Kidney capillary endothelial cell (primary cell): ENCODE data around the gene MAP6D1.
A peak's percentile ranks its signal among the peaks of the same experiment; 100 is the strongest.

Experiments
- DNase-seq: peaks from one replicate; pipeline ENCODE4 v3.0.0-alpha.2; 2018; ENCODE audit warnings: low spot score

MAP6D1 gene

DNA sequence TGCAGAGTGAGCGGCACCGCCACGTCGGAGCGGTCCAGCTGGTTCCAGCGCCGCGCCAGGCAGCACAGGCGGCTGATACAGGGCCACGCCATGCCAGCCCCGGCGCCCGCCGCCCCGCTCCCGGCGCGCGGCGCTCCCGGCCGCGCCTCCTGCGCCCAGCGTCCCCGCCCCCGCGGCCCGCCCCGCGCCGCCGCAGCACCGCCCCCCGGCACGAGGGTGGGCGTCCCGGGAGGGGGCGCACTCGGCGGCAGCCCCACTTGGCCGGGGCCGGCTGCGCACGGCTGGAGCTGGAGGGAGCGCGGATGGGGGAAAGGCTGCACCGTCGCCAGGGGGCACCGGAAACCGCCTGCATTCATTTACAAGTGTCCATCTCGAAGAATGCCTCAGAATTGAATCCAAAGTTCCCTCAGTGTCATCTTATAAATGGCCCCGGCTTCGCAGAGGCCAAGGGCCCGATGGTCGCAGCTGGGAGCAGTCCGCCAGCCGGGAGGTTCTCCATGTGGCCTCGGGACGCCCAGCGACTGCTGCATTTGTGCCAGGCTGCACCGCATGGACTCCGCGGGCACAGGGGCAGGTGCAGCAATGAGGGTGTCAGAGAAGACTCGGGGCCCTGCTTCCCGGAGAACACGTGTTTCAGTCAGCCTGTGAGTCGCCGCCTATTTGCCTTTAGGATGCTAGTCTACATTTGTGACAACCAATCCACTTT lies at the start of gene MAP6D1:
MAP6D1 (minus strand) TSS at position 122 of the 706 bp plus-strand sequence; CDS start at position 92, 30 bp downstream.
- peak; percentile 30 for DNase-seq

DNA sequence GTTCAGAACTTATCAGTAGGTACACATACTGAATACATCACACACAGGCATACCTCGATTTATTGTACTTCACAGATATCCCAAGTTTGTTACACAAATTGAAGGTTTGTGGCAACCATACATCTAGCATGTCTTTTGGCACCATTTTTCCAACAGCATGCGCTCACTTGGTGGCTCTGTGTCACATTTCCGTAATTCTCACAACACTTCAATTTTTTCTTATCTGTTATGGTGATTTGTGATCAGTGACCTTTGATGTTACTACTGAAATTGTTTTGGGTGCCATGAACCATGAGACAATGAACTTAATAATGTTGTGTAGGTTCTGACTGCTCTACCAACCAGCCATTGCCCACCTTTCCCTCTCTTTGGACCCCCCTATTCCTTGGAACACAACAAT lies 48.5 kb upstream of the MAP6D1 start:
- DNase-seq, result no peak

DNA sequence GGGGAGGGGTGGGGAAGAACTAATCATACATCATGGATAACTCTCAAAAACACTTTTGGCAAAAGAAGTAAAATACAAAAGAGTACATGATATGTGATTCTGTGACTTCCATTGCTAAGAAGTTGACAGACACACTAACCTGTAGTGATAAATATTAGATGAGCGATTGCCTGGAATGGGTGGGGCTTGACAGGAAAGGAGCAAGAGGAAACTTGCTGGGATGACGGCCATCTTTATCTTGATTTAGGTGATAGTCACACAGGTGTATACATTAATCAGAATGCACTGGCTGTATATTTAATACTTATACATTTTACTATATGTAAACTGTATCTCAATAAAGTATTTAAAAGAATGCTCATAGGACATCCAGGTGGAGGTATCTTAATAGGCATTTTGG lies 46.2 kb upstream of the MAP6D1 start:
- no peak for DNase-seq

DNA sequence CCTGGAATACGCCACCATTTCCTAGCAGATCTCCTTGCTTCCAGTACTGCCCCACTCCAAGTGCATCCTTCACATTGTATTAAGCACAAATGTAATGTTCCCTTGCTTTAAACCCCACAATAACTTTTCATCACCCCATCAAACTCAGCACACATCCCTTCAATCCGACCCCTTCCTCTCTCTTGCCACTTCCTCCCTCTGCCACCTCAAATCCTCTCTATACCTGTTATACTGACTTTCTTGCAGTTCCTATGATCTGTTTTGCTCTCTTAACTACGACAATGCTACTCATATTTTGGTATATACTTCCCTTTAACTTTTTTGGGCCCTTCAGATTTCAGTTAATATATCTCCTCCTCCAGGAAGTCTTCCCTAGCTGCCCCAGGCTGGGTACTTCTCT lies 45.2 kb upstream of the MAP6D1 start:
- DNase-seq, result no peak

DNA sequence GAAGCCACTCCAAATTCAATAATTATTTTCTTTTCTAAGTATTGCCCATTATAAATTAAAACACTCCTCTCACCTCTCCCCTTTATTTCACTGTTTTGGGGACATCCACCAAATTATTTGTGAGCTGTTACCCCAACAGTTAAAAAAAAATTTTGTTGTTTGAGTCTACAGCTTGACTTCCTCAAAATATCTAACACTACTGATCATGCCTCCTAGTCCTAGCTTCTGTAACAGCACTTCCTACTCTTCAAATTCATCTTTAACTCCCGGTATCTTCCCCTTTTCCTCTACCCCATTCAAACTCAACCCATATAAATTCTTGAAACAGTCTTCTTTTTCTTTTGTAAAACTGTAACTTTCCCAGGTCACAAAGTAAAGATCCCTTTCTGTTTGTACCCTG lies 43.4 kb upstream of the MAP6D1 start:
- DNase-seq, result no peak

DNA sequence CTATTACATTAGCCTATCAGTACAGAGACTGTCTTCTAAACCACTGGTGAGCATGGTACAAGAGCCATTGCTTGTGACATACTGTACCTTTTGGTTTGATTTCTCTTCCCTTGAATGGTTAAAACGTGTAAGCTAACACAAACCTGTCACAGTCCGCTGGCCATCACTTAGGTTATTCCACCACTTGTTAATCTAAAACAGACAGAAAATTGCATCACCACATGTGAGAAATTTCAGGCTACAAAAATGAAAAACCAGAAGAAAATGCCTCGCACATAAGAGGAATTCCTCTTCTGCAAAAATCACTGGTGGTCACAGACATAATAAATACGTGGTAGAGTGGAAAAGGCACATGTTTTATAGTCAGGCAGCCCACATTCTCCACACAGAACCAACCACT lies 37.2 kb upstream of the MAP6D1 start:
- DNase-seq, result no peak

DNA sequence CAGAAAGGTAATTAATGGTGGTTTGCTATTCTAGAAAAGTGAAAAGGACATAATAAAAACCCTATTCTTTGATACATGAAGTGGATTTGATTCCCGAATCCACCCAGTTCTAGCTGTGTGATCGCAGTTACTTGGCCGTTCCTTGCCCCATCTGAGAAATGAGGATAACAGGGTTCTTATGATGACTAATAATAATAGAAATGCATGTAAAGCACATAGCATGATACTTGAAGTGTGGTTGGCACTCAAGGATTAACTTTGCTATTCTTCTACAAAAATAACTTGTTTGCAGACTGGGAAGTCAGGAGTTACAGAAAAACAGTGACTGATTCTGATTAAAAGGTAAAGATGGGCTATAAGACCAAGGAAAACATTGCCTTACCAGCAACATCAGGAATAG lies 32.5 kb upstream of the MAP6D1 start:
- no peak for DNase-seq

DNA sequence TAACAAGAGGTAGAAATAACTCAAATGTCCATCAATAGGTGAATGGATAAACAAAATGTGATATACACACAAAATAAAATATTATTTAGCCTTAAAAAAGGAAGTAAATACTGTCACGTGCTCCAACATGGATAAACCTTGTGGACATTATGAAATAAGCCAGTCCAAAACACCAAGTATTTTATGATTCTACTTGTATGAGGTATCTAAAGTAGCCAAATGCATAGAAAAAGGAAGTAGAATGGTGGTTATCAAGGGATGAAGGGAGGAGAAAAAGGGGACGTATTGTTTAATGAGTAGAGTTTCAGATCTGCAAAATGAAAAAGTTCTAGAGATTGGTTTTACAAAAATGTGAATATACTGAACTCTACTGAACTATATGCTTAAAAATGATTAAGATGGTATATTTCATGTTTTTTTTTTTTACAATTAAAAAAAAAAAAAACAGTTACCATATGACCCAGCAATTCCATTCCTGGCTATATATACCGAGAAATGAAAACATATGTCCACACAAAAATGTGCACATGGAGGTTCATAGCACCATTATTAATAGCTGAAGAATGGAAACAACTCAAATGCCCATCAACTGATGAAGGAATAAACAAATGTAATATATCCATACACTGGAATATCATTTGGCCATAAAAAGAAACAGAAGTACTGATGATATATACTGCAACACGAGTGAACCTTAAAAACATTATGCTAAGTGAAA lies 29.1 kb upstream of the MAP6D1 start:
- no peak for DNase-seq

DNA sequence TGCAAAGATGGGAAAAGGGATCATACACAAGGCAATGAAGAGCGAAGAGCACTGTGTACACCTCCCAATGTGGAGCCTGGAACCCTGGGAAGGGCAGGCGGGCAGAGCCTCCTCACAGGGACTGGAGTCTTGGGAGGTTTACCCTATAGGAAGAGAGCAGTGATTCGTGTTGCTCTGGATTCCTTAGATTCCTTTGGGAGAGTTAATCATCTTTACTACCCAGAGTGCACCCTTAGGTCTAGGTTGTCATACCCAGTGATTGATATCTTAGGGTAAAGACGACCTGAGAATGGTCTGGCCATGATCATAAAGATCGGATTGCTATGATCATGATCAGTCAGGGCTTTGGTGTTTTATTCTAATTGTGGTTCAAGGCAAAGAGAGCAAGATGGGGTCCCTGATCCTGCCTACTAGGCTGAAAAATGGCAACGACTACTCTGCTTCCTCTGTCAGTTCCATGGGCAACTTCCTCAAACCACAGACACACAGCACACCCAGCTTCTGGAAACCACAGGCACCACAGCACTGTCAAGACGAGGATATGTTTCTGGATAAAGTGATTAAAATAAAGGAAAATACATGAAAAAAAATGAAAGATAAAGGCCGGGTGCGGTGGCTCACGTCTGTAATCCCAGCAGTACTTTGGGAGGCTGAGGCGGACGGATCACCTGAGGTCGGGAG lies 20.4 kb upstream of the MAP6D1 start:
- DNase-seq, result no peak

DNA sequence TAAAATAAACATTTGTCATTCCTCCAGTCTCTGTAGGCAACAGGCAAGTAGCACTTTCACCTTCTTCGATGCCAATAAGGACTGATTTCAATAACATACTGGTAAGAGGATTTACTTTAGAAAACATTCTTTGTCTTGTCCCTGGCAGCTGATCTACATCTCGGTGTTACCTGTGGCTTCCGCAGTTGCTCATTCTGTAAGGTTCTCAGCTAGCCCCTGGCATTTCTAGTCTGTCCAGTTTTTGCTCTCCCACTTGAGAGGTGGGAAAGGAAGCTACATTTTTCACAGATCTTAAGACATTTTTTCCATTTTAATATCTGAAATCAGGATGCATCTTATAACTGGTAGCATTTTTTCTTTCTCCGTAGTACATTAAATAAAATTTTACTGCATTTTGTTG lies 19.7 kb upstream of the MAP6D1 start:
- DNase-seq, result no peak

DNA sequence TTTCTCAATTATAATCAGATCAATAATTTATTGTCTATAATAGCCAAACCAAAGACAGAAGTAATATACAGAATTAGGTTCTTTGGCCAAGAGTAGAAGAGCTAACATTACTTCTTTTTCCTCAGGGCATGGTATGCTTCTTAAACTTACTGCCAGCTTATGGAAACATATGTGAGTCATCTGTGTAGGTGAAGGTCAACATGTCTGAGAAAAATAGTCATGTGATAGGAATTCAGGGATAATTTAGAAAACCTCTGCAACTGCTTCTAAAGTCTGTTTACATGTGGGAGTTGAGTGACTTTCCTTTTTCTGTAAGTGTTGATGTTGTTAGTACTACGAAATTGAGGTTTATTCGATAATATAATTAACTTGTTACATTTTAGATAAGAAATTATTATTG lies 19.2 kb upstream of the MAP6D1 start:
- DNase-seq, result no peak

DNA sequence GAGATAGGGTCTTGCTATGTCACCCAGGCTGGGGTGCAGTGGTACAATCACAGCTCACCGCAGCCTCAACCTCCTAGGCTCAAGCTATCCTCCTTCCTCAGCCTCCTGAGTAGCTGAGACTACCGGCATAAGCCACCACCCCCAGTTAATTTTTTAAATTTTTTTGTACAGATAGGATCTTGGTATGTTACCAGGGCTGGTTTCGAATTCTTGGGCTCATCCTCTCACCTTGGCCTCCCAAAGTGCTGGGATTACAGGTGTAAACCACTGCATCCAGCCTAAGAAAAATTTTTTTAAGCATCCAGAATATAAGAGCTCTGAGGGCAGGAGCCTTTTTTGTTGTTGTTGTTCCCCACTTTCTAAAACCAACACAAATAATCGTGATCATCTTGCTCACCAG lies 14.4 kb upstream of the MAP6D1 start:
- no peak for DNase-seq

DNA sequence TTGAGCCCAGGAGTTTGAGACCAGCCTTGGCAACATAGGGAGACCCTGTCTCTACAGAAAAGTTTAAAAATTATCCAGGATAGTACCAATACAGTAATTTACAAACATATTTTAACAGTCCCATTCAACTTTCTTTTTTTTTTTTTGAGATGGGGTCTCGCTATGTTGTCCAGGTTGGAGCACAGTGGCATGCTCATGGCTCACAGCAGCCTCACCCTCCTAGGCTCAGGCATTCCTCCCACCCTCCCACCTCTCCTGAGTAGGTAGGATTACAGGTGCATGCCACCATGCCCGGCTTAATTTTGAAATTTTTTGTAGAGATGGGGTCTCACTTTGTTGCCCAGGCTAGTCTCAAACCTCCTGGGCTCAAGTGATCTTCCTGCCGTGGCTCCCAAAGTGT lies 12.5 kb upstream of the MAP6D1 start:
- DNase-seq, result no peak

DNA sequence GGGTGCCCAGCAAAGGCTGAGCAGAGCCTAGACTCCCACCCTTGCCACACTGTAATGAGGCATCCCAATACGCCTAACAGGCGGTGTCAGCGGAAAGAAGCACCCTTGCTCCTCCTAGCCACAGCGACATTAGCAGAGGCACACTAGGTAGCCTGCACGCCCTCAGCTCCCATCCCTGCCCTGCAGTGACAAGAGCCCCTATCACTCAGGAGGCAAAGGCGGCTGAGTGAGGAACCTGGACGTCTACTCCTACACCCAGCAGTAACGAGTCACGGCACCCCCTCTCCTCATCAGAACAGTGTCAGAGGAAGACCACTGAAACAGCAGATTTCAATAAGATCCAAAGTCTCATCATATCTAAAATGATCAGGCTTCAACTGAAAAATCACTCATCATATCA lies 12.0 kb upstream of the MAP6D1 start:
- DNase-seq, result no peak

DNA sequence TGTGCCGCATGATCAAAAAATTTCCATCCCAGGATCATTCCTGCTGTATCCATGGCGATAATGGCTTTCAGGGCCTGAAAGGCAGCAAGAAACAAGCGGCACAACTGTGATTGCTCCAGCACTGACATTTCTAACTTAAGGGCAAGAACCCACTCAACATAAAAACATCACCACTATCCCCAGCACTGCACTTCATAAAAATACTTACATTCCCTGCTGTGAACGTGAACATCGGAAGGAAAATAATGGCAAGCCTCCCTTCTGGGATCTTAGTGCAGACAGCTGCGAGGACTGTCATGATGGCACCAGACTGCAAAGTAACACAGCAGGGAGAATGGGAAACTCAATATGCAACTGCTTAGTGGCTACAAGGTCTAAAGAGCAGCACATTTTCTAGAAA lies 8.1 kb upstream of the MAP6D1 start:
- no peak for DNase-seq

DNA sequence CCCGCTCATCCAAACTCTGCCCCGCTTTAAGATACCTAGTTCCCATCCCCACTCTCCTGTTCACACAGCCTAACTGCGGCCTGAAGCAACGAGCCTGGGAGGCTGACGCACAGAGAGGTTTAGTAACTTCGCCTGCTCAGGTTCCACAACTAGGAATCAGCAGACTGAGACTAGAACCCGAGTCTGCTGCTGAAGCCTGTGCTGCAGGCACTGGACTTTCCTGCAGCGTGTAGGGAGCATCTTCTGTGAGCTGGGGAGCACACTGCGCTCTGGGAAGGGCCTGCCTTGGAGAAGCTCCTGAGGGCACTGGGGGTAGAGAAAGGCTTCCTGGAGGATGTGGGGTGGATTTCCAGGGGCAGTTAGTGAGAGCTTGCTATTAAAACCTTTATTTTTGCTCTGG lies 4.8 kb upstream of the MAP6D1 start:
- no peak for DNase-seq

DNA sequence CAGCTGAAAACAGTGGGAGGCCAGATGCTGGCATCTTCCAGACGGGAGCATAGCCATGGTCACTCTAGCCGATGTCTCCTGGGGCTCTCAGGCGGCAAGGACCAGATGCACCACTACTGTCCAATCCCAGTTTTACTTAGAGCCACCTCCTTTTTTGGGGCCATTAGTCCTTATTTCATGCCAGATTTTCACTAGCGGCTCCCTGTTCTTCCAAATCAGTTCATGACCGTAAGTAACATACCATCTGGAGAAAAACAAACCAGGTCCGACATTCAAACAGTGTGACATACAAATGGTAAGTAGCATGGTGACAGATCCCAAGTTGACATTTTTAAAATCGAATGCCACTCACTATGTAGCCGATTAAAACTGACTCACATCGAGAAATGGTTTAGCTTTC lies 4.1 kb upstream of the MAP6D1 start:
- DNase-seq, result no peak

DNA sequence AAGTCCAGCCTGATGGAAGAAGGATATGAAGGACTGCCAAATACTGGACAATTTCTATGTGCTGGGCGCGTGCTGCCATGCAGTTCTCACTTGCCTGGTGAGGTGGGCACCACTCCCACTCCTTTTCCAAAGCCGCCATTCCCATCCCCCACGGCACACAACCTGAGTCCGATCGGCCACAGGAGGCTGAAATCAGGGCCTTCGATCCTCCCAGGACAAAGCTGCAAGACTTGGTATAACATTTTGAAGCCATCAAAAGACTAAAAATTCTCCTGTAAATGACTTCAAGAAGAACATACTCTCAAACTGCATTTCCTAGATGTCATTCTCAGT lies 3.1 kb upstream of the MAP6D1 start:
- no peak for DNase-seq

DNA sequence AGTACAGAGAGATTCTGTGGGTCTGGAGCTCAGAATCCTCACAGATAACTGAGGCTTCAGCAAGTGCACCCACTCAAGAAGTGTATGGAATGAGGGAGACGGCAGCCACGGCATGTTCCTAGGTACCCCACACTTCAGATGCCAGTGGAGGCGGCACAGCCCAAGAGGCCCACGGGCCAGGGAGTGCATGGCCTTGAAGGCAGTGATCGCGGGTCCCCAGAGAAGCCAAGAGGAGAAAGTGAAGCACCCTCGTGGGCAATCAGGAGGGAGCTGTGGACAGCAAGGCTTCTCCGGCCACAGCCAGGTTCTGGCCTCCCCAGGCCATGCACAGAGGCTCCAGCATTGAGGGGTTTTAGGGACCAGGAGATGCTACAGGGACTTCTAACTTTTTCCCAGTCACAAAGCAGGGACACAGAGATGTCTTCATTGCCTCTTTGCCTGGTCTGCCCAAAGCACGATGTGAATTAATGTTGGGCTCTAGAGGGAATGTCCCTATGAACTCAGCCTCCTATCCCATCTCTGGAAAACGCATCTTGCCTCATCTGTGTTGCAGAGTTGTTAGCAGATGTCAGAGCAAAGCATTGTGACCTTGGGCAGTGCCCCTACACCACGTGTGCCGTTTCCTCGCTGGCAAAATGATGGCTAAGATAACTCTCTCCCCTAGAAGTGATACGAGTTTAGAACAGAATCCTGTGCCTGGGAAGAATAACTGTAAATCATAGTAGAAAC lies 2.6 kb upstream of the MAP6D1 start:
- DNase-seq, result no peak

DNA sequence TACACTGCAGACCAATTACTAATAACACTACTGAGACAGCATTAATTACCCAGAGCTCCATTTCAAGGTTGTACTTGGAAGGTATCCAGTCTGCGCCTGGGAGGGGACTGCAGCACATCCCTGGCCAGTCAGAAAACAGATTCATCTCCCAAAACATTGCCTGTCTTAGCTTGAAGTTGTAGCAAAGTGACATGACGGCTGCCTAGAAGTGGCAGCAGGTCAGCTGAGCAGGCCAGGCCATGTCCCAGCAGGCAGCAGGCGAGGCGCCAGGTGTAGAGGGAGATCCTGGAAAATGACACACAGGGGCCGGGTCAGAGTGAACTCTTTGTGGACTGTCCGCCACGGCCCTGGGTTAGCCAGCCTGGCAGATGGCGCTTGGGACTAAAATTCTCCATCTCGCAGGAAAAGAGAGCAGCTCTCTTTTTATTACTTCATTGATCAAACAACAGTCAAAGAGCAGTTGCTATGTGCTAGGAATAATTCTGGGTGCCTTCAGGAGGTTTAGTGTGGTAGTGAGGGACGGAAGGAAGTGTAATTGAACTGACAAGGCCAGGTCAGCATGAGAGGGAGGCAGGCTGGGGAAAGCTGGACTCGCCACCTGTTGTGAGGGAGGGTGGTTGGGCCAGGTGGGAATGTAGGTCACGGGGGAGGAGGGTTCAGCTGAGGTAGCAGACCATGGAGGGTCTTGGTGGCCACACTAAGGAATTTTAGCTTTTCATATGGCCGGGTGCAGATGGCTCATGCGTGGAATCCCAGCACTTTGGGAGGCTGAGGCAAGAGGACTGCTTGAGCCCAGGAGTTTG lies 1.3 kb upstream of the MAP6D1 start:
- DNase-seq, result no peak

DNA sequence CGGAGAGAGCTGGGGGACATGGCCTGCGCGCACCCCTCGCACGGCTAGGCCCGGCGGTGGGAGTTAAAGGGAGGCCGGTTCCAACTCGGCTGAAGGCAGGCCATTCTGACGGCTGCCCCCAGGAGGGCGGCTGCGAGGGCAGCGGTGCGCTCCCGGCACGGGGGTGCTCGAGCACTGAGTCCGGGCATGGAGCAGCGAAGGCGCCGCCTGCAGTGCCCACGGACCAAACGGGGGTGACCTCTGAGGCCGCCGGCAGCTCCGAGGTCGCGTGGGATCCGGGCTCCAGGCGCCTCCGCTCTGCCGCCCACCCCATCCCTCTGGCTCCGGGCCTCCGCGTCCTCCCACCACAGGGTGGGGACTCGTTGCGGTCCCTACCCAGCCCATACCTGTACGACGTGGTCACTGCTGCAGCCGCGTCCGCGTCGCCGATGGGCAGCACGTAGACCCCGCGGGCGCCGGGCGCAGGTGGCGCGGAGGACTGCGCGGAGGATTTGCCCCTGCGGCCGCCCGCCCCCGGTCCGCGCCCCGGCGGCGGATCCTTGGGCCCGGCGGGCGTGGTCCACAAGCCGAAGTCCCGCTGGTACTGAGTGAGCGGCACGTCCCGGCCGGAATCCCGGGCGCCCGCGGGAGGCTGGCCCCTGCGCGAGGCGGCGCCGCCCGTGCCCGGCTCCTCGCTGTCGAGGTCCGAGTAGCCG lies 469 bp downstream of the MAP6D1 start:
- DNase-seq, result no peak
